Left renal pelvis (tissue), 4 donors: ENCODE results near the gene EMP3. TPM values are rescaled to one million over a fixed set of nuclear protein-coding genes. Genes with fewer than 3 reads are reported as not detected.

Experiments used
- DNase-seq, 4 donors: peaks; one replicate each; pipeline ENCODE4 v3.0.0-alpha.2; 2013; ENCODE audit warnings: low read depth in 4 of 4, low spot score in 3 of 4
- polyA plus RNA-seq, 4 donors: library from polyadenylated mRNA; unstranded; fragments of 120-200 nt; gene quantifications; one replicate each; pipeline ENCODE4 v1.2.1, GENCODE V29; 2013; ENCODE audit not compliant: insufficient read length in 4 of 4

EMP3 gene
- polyA plus RNA-seq, 4 donors: 68.5 to 190 (median 82.6) TPM

GRCh38 chr19:48342841-48343540, 17.6 kb downstream of the EMP3 start:
- no peak for DNase-seq

- no peak for DNase-seq
These were observed 19.5 kb downstream of the EMP3 start for GRCh38 chr19:48344892-48345291.

GRCh38 chr19:48346191-48346590, 20.8 kb downstream of the EMP3 start:
- no peak for DNase-seq

- no peak for DNase-seq
These were observed 22.7 kb downstream of the EMP3 start for GRCh38 chr19:48348045-48348444.

- no peak for DNase-seq
These were observed 23.4 kb downstream of the EMP3 start for GRCh38 chr19:48348737-48349136.

- DNase-seq: no peak
These were observed 25.5 kb downstream of the EMP3 start for GRCh38 chr19:48350856-48351255.

GRCh38 chr19:48351341-48351752, 26.0 kb downstream of the EMP3 start:
- no peak for DNase-seq

- no peak for DNase-seq
These were observed 28.3 kb downstream of the EMP3 start for GRCh38 chr19:48353677-48354076.

GRCh38 chr19:48354332-48354992, 29.1 kb downstream of the EMP3 start:
- no peak for DNase-seq

GRCh38 chr19:48355365-48355954, 30.1 kb downstream of the EMP3 start:
- no peak for DNase-seq

- no peak for DNase-seq
These were observed 33.8 kb downstream of the EMP3 start for GRCh38 chr19:48359123-48359522.

- no peak for DNase-seq
These were observed 36.6 kb downstream of the EMP3 start for GRCh38 chr19:48361912-48362311.

GRCh38 chr19:48362716-48363499, 37.6 kb downstream of the EMP3 start:
- DNase-seq: peak; percentile 81 to 89 (median 86)

GRCh38 chr19:48363500-48363809, 38.1 kb downstream of the EMP3 start:
- DNase-seq: no peak

- peak; percentile 99 to 100 (median 100) for DNase-seq
These were observed 38.7 kb downstream of the EMP3 start, which contains the start of the genes SYNGR4 and TMEM143 for GRCh38 chr19:48363810-48364597. SYNGR4 (plus strand) TSS chr19:48364367; CDS start chr19:48365843, 1,476 bp downstream. TMEM143 (minus strand) TSS chr19:48363940; CDS start chr19:48363920, 20 bp downstream.

- DNase-seq: no peak
These were observed 39.4 kb downstream of the EMP3 start for GRCh38 chr19:48364598-48365348.

- no peak for DNase-seq
These were observed 40.2 kb downstream of the EMP3 start for GRCh38 chr19:48365602-48366001.

GRCh38 chr19:48367855-48368254, 42.5 kb downstream of the EMP3 start:
- DNase-seq: no peak

GRCh38 chr19:48368936-48369335, 43.6 kb downstream of the EMP3 start:
- no peak for DNase-seq

GRCh38 chr19:48370955-48371354, 45.6 kb downstream of the EMP3 start:
- DNase-seq: no peak
